Stimulated activated CD8-positive, alpha-beta memory T cell treated with anti-CD3 and anti-CD28 coated beads, Interleukin-12 subunit alpha, Interleukin-12 subunit beta, amount 100 ng/mL, for 24 hours (primary cell): ENCODE results near the gene COG4.
"Not testable (repeated sequence)": the region's sequence is repeated elsewhere in the genome, so short reads cannot be mapped to it uniquely, and the experiment has no call there.

Experiments
- DNase-seq: peaks from one replicate; pipeline ENCODE4 v3.0.0-alpha.2; 2020; ENCODE audit errors: extremely low read depth

Gene COG4

DNA sequence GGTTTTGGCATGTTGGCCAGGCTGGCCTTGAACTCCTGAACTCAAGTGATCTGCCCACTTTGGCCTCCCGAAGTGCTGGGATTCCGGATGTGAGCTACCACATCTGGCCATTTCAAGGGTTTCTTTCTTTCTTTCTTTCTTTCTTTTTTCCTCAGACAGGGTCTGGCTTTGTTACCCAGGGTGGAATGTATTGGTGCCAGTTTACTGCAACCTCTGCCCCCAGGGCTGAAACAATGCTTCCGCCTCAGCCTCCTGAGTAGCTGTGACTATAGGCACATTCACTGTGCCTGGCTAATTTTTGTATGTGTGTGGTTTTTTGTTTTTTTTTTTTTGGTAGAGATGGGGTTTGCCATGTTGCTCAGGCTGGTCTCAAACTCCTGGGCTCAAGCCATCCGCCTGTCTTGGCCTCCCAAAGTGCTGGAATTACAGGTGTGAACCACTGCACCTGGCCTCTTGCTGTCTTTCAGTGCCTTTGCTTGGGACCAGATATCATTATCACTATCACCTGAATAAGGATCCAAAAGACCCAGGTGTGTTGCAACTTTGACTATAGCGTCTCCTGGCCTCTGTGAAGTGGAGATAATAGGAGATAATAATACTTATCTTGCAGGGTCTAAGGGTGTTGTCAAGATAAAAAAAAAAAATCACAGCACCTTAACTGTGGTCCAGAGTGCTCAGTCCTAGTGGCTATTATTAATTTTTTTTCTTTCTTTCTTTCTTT, 65.7 kb downstream of the COG4 start:
- DNase-seq: no peak

DNA sequence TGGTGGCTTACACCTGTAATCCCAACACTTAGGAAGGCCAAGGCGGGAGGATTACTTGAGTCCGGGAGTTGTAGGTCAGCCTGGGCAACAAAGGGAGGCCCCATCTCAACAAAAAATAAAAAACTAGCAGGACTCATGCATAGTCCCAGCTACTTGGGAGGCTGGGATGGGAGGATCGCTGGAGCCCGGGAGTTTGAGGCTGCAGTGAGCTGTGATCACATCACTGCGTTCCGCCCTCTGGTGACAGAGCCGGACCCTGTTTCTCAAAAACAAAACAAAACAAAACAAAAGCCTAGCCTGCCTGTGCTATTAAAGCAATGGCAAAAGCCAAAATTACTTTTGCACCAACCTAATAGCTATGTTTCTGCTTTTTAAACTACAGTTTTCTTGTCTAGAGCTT, 67.4 kb downstream of the COG4 start:
- DNase-seq: no peak

DNA sequence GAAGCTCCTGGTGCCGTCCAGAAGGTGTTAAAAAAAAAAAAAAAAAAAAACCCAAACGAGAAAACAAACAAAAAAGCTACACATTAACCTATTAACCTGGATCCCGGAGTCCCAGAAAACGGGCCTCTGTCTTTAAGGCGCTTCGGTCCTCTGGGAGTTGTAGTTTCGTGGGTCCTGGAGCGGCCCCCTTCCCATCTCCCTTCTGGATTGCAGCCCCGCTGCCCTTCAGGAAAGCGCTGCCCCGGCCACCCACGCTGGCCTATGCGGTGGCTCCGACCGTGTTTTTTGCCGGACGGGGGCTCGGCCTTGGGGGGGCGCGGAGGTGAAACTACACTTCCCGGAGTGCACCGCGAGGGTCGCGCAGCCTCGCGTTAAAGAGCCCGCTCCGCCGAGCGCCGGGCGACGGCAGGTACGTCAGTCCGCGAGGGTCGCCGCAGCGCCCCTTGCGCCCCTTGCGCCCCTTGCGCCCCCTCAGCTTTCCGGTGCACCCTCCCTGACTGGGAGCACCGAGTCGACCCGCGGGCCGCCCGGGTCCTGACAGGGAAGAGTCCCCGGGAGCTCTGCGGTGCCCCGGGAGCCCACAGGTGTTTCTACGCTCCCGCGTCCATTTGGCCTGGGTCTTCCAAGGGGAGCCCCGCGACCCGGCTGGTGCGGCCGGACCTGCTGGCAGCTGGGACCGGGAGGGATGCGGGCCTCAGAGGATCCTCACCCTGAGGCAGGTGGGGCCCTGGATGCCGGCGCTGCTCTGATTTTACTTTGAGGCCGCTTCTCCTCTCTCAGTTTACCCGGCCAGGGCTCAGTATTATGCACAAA, 68.9 kb downstream of the COG4 start, which contains the start of gene FCSK:
FCSK (plus strand) TSS at position 374 of the 813 bp plus-strand sequence. CDS start 8,596 bp downstream, outside the sequence.
- DNase-seq: peak; percentile 15

DNA sequence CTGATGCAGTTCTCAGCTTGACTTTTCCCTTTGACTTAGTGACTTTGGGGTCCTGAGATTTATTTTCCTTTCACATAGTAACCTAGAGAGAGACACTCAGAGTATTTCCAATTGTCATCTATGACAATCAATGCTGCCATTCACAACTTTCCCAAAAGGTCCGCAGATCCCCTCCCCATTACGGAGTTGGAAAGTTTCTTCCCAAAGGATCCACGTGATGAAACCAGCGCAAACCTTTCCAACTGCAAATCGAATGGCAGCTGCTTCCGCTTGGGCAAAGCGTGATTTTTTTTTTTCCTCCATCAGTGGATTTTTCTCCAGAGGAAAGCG, 69.5 kb downstream of the COG4 start:
- no peak for DNase-seq

DNA sequence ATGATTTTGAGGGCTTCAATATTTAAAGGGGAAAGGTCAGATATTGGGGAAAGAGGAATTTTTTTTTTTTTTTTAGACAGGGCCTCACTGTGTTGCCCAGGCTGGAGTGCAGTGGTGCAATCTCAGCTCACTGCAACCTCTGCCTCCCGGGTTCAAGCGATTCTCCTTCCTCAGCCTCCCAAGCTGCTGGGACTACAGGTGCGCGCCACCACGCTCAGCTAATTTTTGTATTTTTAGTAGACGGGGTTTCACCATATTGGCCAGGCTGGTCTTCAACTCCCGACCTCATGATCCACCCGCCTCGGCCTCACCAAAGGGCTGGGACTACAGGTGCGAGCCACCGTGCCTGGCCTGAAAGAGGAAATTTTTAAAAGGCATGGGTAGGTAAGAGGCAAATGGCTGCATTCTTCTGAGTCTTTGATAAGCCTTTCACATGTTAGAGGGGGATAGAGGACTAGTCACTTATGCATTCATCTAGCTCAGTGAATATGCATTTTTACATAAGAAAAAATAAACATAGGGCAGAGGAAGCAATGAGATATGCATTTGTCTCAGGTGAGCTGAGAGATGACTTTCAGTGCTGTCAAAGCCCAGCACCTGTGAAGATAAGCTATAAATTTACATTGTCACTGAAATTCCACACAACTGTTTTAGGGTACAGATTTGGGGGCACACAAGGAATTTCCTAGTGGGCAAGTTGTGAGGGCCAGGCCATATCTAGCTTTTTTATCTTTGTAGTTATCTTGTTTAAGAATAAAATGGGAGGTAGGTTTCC, 70.0 kb downstream of the COG4 start:
- DNase-seq: no peak

DNA sequence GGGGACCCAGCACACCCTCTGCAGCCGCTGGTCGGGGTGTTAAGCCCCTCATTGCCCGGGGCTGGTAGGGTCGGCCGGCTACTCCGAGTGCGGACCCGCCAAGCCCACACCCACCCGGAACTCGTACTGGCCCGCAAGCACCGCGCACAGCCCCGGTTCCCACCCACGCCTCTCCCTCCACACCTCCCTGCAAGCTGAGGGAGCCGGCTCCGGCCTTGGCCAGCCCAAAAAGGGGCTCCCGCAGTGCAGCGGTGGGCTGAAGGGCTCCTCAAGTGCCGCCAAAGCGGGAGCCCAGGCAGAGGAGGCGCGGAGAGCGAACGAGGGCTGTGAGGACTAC, 72.4 kb downstream of the COG4 start:
- DNase-seq: not testable (repeated sequence)

DNA sequence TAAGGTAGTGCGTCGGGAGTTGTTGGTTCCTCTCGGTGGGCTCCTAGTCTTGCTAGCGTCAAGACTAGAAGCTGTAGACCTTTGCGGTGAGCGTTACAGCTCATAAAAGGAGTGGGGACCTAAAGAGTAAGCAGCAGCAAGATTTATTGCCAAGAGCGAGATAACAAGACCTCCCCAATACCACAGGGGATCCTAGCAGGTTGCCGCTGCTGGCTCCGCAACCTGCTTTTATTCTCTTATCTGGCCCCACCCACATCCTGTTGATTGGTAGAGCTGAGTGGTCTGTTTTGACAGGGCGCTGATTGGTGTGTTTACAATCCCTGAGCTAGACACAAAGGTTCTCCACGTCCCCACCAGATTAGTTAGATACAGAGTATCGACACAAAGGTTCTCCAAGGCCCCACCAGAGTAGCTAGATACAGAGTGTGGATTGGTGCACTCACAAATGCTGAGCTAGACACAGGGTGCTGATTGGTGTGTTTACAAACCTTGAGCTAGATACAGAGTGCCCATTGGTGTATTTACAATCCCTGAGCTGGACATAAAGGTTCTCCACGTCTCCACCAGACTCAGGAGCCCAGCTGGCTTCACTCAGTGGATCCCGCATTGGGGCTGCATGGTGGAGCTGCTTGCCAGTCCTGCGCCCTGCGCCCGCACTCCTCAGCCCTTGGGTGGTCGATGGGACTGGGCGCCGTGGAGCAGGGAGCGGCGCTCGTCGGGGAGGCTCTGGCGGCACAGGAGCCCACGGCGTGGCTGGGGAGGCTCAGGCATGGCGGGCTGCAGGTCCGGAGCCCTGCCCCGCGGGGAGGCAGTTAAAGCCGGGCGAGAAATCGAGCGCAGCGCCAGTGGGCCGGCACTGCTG, 73.0 kb downstream of the COG4 start:
- DNase-seq: not testable (repeated sequence)

DNA sequence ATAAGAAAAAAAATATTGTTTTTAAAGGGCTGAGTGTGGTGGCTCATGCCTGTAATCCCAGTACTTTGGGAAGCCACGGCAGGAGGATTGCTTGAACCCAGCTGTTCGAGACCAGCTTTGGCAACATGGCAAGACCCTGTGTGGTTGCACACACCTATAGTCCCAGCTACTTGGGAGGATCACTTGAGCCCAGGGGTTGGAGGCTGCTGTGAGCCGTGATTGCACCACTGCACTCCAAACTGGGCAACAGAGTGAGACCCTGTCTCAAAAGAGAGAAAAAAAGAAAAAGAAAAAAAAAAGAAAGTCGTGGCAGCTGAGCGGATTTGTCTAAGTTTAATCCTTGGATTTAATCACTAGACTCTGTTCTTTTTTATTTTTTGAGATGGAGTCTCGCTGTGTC, 75.3 kb downstream of the COG4 start:
- no peak for DNase-seq

DNA sequence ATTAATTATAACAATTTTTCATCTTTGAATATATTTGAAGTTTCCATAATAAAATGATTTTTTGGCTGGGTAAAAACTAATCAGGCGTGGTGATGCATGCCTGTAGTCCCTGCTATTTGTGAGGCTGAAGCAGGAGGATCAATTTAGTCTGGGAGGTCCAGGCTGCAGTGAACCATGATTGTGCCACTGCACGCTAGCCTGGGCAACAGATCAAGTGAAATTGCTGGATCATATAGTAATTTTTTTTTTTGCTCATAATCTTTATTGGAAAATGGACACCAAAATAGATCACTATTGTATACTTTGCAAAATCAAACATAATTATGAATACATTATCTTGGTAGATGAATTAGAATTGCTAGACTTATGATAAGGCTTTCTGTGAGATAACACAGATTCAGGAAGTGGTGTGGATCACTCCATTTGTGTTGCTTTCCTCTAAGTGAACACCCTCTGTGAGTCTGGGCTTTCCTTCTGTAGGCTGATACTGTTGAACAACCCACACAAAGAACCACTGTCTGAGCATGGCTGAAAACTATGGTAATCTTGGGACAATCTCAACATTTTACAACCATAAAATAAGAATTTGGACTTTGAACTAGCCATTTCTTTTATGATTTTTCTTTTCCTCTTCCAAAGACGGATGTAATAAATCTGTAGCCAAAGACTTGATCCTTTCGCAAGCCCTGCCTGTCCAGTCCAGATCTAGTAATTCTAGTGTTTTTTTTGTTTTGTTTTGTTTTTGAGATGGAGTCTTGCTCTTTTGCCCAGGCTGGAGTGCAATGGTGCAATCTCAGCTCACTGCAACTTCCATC, 78.9 kb downstream of the COG4 start:
- no peak for DNase-seq

DNA sequence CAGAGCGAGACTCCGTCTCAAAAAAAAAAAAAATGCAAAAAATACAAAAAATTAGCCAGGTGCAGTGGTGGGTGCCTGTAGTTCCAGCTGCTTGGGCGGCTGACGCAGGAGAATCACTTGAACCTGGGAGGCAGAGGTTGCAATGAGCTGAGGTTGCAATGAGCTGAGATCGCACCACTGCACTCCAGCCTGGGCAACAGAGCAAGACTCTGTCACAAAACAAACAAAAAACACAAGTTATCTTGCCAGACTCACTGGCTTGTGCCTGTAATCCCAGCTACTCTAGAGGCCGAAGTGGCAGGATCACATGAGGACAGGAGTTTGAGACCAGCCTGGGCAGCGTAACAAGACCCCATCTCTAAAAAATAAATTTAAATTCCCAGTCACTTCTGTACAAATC, 81.0 kb downstream of the COG4 start:
- DNase-seq: no peak

DNA sequence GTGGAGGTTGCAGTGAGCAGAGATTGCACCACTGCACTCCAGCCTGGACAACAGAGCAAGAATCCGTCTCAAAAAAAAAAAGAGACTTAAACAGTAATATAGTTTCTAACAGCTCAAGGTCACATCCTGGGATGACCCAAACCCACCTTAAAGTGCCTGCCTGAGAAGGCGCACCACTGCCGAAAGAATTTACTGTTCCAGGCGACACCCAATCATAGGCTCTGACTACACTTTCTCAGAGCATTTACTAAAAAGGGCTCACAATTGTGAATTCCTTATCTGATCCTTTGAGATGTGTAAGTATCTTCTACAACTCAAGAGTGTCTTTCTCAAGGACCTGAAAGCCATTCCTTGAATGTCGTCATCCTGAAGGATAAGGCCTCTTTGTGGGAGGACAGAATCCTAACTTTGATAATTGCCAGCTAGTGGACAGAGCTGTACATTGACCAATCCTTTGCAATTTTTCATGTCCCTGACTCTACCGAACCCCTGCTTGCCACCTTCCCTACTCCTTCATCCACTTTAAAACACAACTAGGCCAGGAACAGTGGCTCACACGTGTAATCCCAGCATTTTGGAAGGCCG, 81.9 kb downstream of the COG4 start:
- DNase-seq: no peak

DNA sequence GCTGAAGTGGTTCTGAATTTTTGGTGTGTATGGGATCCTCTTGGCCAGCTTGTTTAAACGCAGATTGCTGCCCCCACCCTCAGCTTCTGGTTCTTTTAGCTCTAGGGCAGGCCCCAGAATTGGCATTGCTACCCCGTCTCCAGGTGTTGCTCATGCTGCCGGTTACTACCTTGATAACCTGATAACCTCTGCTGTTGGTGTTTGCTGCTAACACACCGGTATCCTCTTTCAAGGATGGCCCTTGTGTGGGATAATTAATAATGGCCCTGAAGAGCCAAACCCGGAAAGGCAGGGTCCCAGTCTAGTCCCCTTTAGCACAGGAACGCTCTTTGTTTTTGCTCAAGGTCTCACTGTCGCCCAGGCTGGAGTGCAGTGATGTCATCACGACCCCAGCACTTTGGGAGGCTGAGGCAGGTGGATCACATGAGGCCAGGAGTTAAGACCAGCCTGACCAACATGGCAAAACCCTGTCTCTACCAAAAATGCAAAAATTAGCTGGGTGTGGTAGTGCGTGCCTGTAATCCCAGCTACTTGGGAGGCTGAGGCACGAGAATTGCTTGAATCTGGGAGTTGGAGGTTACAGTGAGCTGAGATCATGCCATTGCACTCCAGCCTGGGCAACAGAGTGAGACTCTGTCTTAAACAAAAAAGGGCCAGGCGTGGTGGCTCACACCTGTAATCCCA, 83.2 kb downstream of the COG4 start:
- no peak for DNase-seq

DNA sequence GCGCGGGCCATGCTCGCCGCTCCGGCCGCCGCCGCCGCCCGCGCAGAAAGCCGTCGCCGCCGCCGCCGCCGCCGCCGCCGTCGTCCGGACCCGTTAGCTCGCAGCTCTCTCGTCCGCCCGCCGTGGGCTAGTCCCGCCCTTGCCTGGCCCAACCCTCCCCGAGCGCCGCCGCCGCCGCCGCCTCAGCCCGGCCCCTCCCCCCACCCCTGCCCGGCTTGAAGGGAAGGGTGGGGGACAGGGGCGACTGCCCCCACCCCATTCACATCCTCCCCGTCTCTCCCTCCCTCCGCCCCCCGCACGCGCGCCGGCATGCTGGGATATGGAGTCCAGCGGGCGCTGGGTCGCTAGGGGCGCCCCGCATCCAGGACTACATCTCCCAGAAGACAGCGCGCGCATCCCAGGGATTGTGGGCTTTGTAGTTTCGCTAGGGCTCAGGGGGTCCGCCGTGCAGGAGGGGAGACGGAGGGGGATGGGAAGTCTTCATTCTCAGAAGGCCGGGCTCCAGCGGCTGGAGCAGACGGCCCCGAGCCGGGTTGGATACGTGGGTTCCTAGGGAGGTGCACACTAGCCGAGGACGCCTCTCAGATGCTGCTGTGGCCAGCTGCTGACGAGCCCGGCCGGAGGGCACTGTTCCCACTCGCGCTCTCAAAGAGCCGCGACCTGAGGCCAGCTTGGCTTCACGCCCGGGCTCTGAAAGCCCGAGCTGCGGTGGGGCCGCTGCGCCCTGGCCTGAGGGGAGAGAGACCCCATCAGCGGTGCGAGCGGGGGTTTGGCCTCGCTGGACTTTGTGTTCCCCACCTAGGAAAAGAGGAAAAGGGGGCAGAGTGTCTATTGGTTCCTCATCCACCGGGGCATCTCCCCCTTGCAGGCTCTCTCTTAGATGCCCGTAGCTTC, 84.1 kb downstream of the COG4 start, which contains the start of gene ST3GAL2:
ST3GAL2 (minus strand) TSS at position 132 of the 894 bp plus-strand sequence. CDS start 40,570 bp downstream, outside the sequence.
- peak; percentile 85 for DNase-seq

DNA sequence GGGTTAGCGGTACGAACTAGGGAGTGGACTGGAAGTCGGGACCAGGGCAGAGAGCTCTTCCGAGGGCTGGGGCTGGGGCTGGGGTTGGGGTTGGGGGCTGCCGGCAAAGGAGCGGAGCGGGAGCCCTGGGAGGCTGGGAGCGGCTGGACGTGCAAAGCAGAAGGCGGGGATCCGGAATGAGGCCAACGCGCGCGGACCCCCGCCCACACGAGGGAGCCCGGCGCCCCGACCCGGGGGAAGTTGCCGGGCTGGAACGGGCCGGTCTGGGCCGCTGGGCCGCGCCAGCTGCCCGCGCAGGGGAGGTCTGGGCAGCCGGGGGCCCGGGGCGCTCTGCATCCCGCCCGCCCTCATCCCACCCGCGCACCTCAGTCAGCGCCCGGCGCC, 84.8 kb downstream of the COG4 start:
- no peak for DNase-seq

DNA sequence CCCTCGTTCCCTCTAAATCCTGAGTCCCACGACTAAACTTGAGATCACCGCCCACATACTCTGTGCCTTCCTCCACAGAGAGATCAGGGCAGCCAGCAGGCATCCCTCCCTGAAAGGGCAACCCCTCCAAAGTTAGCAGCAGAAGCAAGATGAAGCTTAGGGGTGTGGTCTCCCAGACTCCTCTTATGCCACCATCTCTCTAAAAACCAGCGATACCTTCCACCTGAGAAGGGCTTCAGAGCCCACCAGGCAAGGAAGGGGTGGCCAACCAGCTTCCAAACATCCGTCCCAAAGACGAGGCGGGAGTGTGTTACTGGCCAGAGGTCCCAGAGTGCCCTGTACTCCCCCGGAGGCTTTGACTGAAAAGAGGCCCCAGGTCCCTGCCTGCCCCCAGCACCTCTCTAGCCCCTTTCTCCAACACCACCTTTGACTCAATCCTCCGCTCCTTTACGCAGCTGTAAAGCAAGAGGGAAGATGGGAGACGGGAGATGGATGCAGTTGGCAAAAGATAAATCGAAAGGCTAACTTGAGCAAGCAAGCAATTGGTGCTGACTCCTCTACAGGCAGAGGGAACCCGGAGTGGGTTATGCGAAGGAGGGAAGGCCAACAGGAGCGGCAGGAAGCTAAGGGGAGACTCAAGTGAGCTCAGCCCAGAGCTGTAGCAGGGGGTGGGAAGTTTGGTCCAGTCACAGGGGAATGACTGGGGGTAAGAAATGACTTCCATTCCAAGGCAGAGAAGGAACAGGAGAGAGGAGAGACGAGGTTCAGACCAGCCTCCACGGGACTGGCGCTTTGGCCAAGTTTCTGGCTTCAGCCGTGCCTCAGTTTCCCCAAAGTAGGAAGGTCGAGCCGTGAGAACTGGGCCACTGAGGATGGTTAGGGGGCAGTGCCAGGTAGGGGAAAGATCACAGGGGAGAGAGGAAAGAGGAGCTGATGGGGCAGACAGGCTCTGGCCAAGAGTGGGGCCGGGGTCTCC, 85.5 kb downstream of the COG4 start:
- DNase-seq: no peak

DNA sequence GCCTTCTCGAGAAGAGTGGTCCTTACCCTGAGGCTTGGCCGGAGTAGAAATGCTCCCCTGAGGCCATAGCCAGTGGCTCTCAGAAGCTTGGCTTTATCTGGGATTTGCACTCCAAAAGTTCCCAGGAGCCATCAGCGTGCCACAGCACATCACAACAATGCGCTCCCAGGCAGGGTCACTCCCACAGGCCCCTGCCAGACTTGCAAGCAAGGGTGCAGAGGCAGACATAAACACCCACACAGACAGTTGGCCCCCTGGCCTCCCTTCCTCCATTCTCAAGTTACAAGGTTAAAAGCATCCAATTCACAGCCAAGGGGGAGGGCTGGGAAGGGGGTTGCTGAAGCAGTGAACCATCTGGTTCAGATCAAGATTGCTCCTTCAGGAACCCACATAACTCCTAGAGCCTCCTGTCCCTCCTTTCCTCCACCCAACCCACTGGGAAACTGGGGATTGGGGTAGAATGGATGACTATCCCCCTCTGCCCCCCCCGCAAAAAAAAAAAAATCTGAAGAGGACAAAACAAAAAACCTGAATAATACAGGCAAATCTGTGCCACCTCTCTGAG, 86.3 kb downstream of the COG4 start:
- DNase-seq: no peak
